HCT116 (cell line): ENCODE measurements around the gene EIF2AK2. TPM values are rescaled to one million over a fixed set of nuclear protein-coding genes. Genes with fewer than 3 reads are reported as not detected.

ENCODE experiments used
- ATAC-seq: fragments of 200-7000 bp; cut with Tn5 transposase; 2 replicates; pipeline ENCODE4 v1.9.1; 2020; ENCODE audit warnings: mild to moderate bottlenecking, moderate library complexity
- BruUV-seq: library from RNA; stranded (reverse); fragments of 400-500 nt; replicated peaks from 2 replicates; lab custom pipeline; 2021; lab: Mats Ljungman, UMichigan
- CTCF ChIA-PET: fragments of 300-600 bp; sonication (Branson Sonifier 250); formaldehyde crosslinking; loops from one replicate; lab custom pipeline; 2021; ENCODE audit warnings: antibody characterized with exemption; lab: Charles Lee
- POLR2A ChIA-PET: fragments of 300-600, 350-600 bp; sonication (Branson Sonifier 250); formaldehyde crosslinking; loops from one replicate; lab custom pipeline; 2021; ENCODE audit warnings: antibody characterized with exemption; lab: Charles Lee
- RAD21 ChIA-PET, 2 experiments: fragments of 300-600 bp; sonication (Branson Sonifier 250); formaldehyde crosslinking; loops; one replicate each; lab custom pipeline; 2023; ENCODE audit warnings: low total read pairs in 2 of 2; ENCODE audit not compliant: uncharacterized antibody in 2 of 2, unreplicated experiment in 2 of 2, low non-redundant PET in 1 of 2; lab: Charles Lee
- DNase-seq: peaks from one replicate; pipeline ENCODE4 v3.0.0-alpha.2; 2010; ENCODE audit warnings: low read depth, low spot score
- H2AFZ ChIP-seq: fragments of 200-600 bp; shearing (Covaris generic), sonication (generic); 2 replicates; pipeline ENCODE4 v1.6.1; 2017; ENCODE audit warnings: low read depth, mixed run types, mixed read lengths, antibody characterized with exemption, low read length; ENCODE audit not compliant: poor library complexity, severe bottlenecking
- H3K27ac ChIP-seq: 2 replicates; pipeline ENCODE4 v1.5.1; 2012; ENCODE audit warnings: low read depth, low read length
- H3K27me3 ChIP-seq: fragments of 200-600 bp; sonication (generic); 2 replicates; pipeline ENCODE4 v1.6.1; 2016; ENCODE audit warnings: mixed run types, low read length, mixed read lengths; ENCODE audit not compliant: insufficient read depth
- H3K36me3 ChIP-seq, 2 experiments: fragments of 200-500 bp in 1 of 2; fragments of 200-600 bp in 1 of 2; sonication (Bioruptor generic) in 1 of 2; sonication (generic) in 1 of 2; 2 replicates each; pipeline versions ENCODE4 v1.5.1 to v1.6.1; 2014 to 2016; ENCODE audit warnings: low read length in 2 of 2, inconsistent platforms in 1 of 2, mixed read lengths in 1 of 2, mixed run types in 1 of 2; ENCODE audit not compliant: insufficient read depth in 2 of 2, control insufficient read depth in 1 of 2
- H3K4me1 ChIP-seq, 2 experiments: fragments of 200-600 bp in 1 of 2; sonication (generic) in 1 of 2; 2 replicates each; pipeline versions ENCODE4 v1.5.1 to v1.6.1; 2012 to 2017; ENCODE audit warnings: low read length in 2 of 2, inconsistent platforms in 1 of 2, mild to moderate bottlenecking in 1 of 2, mixed read lengths in 1 of 2, mixed run types in 1 of 2, moderate library complexity in 1 of 2; ENCODE audit not compliant: insufficient read depth in 2 of 2, control insufficient read depth in 1 of 2
- H3K4me2 ChIP-seq: fragments of 200-600 bp; sonication (generic); 2 replicates; pipeline ENCODE4 v1.6.1; 2017; ENCODE audit warnings: mixed run types, low read length, mixed read lengths
- H3K4me3 ChIP-seq, 2 experiments: fragments of 200-600 bp in 1 of 2; sonication (generic) in 1 of 2; replicated peaks in 1 of 2; 2 replicates each; pipeline ENCODE4 v1.5.1; 2011 to 2016; ENCODE audit warnings: low read length in 2 of 2, control low read depth in 1 of 2, low read depth in 1 of 2, mild to moderate bottlenecking in 1 of 2, mixed read lengths in 1 of 2, mixed run types in 1 of 2
- H3K79me2 ChIP-seq: fragments of 200-600 bp; sonication (generic); 2 replicates; pipeline ENCODE4 v1.6.1; 2017; ENCODE audit warnings: mild to moderate bottlenecking, mixed run types, low read length, moderate library complexity, mixed read lengths; ENCODE audit not compliant: insufficient read depth
- H3K9ac ChIP-seq: fragments of 200-600 bp; sonication (generic); 2 replicates; pipeline ENCODE4 v1.6.1; 2016; ENCODE audit warnings: low read length, mixed read lengths
- H3K9me2 ChIP-seq: fragments of 200-600 bp; sonication (generic), shearing (Covaris generic); 2 replicates; pipeline ENCODE4 v1.6.1; 2017; ENCODE audit warnings: mixed run types, mild to moderate bottlenecking, moderate library complexity; ENCODE audit not compliant: insufficient read depth
- H3K9me3 ChIP-seq, 2 experiments: fragments of 200-500 bp in 1 of 2; fragments of 200-600 bp in 1 of 2; sonication (Bioruptor generic) in 1 of 2; sonication (generic) in 1 of 2; 2 replicates each; pipeline ENCODE4 v1.6.1; 2014 to 2017; ENCODE audit warnings: low read length in 2 of 2, mixed read lengths in 2 of 2, inconsistent platforms in 1 of 2, low read depth in 1 of 2, mild to moderate bottlenecking in 1 of 2, mixed run types in 1 of 2, moderate library complexity in 1 of 2; ENCODE audit not compliant: control insufficient read depth in 1 of 2, insufficient read depth in 1 of 2
- H4K20me1 ChIP-seq: fragments of 200-600 bp; sonication (generic), shearing (Covaris generic); 2 replicates; pipeline ENCODE4 v1.6.1; 2017; ENCODE audit warnings: mixed run types, mild to moderate bottlenecking, moderate library complexity; ENCODE audit not compliant: insufficient read depth
- ATF3 ChIP-seq: IDR thresholded peaks from 2 replicates; pipeline ENCODE4 v1.6.1; 2012
- EZH2phosphoT487 ChIP-seq: fragments of 200-600 bp; IDR thresholded peaks from 2 replicates; pipeline ENCODE4 v1.6.1; 2018; ENCODE audit warnings: antibody characterized with exemption, borderline replicate concordance
- MAX ChIP-seq: IDR thresholded peaks from 2 replicates; pipeline ENCODE4 v1.6.1; 2012
- SIN3A ChIP-seq: IDR thresholded peaks from 2 replicates; pipeline ENCODE4 v1.6.1; 2012; ENCODE audit warnings: low read depth
- SP1 ChIP-seq: IDR thresholded peaks from 2 replicates; pipeline ENCODE4 v1.6.1; 2012; ENCODE audit warnings: low read depth
- ZNF274 ChIP-seq: fragments of 200-500 bp; sonication (Bioruptor generic); IDR thresholded peaks from 2 replicates; pipeline ENCODE4 v1.6.1; 2014; ENCODE audit warnings: mild to moderate bottlenecking, low read depth, low read length, inconsistent platforms
- intact Hi-C: fragments of 100-400 bp; cut with micrococcal nuclease; formaldehyde crosslinking; loops from 2 replicates; pipeline ENCODE4 v1.10.0; 2022
- total RNA-seq: library from RNA; stranded (reverse); gene quantifications from one replicate; pipeline ENCODE4 v1.2.1, GENCODE V29; 2021; ENCODE audit not compliant: unreplicated experiment
- TF ChIP-seq, protein P1 (sequence below): IDR thresholded peaks from 2 replicates; pipeline ENCODE4 v1.6.1; 2012; ENCODE audit warnings: low read depth
- TF ChIP-seq, protein P2 (sequence below): IDR thresholded peaks from 2 replicates; pipeline ENCODE4 v1.6.1; 2011; ENCODE audit warnings: mild to moderate bottlenecking, low read length, moderate library complexity; ENCODE audit not compliant: insufficient replicate concordance; ENCODE audit errors: extremely low read depth

EIF2AK2 gene
- total RNA-seq, 1 experiment from 2014 or later = 40.7 TPM

- Histone ChIP-seq H3K27me3 (no peaks in the 10 kb centered on the region), H4K20me1 (no peaks in the 10 kb centered on the region), H3K36me3 (no peaks in the 10 kb centered on the region), H3K4me3 (no peak overlapping the region), H3K27ac (no peak overlapping the region), H3K79me2 (no peaks in the 10 kb centered on the region), H3K4me1 (no peaks in the 10 kb centered on the region), H3K9me2 (no peaks in the 10 kb centered on the region), H2AFZ (no peak overlapping the region), H3K9ac (no peak overlapping the region), H3K4me2 (no peak overlapping the region), H3K9me3 (no peaks in the 10 kb centered on the region)
- POLR2A ChIA-PET = interaction anchor here (0.9 kb wide), 1 partner anchor 15 kb away, joined by 3 read pairs; no protein-coding TSS in a partner anchor
- intact Hi-C loops = no loop called here
- ATAC-seq (no peak), DNase-seq (no peak)
- RAD21 ChIA-PET = no interaction called here
- TF ChIP-seq EZH2phosphoT487 (no peak), MAX (no peak), ZNF274 (no peak), SP1 (no peak), SIN3A (no peak), ATF3 (no peak)
- TF ChIP-seq, protein P1, sequence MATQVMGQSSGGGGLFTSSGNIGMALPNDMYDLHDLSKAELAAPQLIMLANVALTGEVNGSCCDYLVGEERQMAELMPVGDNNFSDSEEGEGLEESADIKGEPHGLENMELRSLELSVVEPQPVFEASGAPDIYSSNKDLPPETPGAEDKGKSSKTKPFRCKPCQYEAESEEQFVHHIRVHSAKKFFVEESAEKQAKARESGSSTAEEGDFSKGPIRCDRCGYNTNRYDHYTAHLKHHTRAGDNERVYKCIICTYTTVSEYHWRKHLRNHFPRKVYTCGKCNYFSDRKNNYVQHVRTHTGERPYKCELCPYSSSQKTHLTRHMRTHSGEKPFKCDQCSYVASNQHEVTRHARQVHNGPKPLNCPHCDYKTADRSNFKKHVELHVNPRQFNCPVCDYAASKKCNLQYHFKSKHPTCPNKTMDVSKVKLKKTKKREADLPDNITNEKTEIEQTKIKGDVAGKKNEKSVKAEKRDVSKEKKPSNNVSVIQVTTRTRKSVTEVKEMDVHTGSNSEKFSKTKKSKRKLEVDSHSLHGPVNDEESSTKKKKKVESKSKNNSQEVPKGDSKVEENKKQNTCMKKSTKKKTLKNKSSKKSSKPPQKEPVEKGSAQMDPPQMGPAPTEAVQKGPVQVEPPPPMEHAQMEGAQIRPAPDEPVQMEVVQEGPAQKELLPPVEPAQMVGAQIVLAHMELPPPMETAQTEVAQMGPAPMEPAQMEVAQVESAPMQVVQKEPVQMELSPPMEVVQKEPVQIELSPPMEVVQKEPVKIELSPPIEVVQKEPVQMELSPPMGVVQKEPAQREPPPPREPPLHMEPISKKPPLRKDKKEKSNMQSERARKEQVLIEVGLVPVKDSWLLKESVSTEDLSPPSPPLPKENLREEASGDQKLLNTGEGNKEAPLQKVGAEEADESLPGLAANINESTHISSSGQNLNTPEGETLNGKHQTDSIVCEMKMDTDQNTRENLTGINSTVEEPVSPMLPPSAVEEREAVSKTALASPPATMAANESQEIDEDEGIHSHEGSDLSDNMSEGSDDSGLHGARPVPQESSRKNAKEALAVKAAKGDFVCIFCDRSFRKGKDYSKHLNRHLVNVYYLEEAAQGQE = no peak
- TF ChIP-seq, protein P2, sequence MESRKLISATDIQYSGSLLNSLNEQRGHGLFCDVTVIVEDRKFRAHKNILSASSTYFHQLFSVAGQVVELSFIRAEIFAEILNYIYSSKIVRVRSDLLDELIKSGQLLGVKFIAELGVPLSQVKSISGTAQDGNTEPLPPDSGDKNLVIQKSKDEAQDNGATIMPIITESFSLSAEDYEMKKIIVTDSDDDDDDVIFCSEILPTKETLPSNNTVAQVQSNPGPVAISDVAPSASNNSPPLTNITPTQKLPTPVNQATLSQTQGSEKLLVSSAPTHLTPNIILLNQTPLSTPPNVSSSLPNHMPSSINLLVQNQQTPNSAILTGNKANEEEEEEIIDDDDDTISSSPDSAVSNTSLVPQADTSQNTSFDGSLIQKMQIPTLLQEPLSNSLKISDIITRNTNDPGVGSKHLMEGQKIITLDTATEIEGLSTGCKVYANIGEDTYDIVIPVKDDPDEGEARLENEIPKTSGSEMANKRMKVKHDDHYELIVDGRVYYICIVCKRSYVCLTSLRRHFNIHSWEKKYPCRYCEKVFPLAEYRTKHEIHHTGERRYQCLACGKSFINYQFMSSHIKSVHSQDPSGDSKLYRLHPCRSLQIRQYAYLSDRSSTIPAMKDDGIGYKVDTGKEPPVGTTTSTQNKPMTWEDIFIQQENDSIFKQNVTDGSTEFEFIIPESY = no peak
- CTCF ChIA-PET = no interaction called here
- no TSS peak for BruUV-seq
These were observed 17.0 kb upstream of the EIF2AK2 start for GRCh38 chr2:37173741-37174140.
